ENCODE measurements around the gene ADGRG2.

Gene ADGRG2

DNA sequence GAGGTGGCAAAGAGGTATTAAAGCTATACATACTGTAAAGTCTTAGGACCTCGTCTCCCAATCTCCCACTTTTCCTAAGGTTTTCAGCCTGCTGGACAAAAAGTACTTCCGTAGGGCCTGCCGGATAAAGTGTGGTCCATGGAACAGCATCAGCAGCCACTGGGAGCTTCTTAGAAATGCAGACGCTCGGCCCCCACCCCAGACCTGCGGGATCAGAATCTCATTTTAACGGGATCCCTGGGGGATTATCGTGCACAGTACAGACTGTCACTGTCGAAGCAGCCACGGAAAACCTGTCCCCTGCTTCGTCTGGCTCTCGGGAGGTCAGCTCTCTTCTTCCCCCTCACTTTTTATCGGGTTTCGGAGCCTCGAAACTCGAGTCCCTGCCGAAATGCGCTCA is 802 bp downstream of the ADGRG2 start:
- Histone ChIP-seq H3K4me1 (ENCODE audit: insufficient read depth, low read length) (peaks cover 19% of the 10 kb centered on the region; the same call in 1 of the 2 replicates), H3K36me3 (ENCODE audit: insufficient read depth, low read depth, low read length) (no peaks in the 10 kb centered on the region), H3K27ac (ENCODE audit: low read length) (no peak overlapping the region), H3K4me3 (ENCODE audit: low read length) (peak overlapping the region; percentile 71), H3K27me3 (ENCODE audit: insufficient read depth, low read length) (peaks cover 48% of the 10 kb centered on the region), H3K9ac (ENCODE audit: low read depth, low read length) (peak overlapping the region; percentile 59; the same call in 1 of the 2 replicates), H3K9me3 (ENCODE audit: insufficient read depth, low read depth, low read length) (no peaks in the 10 kb centered on the region)

DNA sequence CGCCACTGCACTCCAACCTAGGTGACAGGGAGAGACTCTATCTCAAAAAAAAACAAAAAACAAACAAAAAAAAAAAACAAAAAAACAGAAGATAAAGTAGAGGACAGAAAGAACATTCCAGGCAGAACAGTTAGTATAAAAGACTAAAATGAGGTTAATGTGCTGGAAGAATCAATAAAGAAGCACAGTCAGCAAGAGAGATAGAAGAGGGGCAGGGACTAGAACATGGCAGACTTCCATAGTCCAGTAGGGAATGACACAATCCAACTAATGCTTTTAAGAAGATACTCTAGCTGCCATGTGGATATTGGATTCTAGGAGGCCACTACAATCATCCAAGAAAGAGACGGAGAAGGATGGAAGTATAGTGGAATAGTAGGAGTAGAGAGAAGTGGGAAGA is 11.6 kb downstream of the ADGRG2 start:
- no peaks in the 10 kb centered on the region for H3K36me3 ChIP-seq (ENCODE audit: insufficient read depth, low read depth, low read length)
- H3K4me1 ChIP-seq (ENCODE audit: insufficient read depth, low read length) = no peaks in the 10 kb centered on the region
- H3K4me3 ChIP-seq (ENCODE audit: low read length) = no peak overlapping the region
- H3K27me3 ChIP-seq (ENCODE audit: insufficient read depth, low read length) = no peaks in the 10 kb centered on the region
- H3K27ac ChIP-seq (ENCODE audit: low read length) = no peak overlapping the region
- H3K9ac ChIP-seq (ENCODE audit: low read depth, low read length) = no peak overlapping the region
- no peaks in the 10 kb centered on the region for H3K9me3 ChIP-seq (ENCODE audit: insufficient read depth, low read depth, low read length)

DNA sequence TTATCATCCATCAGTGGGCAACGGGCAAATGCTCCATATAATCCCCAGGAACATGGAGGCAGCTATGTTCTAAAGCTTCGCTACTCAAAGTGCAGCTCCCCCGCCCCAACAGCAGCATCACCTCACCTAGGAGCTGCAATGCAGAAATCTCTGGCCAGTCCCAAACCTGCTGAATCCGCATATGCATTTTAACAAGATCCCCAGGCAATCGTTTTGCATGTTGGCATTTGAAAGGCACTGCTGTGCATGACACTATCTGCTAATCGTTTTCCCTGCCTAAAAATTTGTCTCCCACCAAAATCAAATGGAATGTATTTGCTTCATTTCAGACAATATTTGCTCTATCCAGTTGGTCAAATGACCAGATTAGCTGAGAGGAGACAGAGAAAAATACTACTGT is 15.2 kb downstream of the ADGRG2 start:
- H3K9ac ChIP-seq (ENCODE audit: low read depth, low read length) = peak overlapping the region; percentile 56; the same call in 1 of the 2 replicates
- no peaks in the 10 kb centered on the region for H3K9me3 ChIP-seq (ENCODE audit: insufficient read depth, low read depth, low read length)
- H3K27ac ChIP-seq (ENCODE audit: low read length) = no peak overlapping the region

DNA sequence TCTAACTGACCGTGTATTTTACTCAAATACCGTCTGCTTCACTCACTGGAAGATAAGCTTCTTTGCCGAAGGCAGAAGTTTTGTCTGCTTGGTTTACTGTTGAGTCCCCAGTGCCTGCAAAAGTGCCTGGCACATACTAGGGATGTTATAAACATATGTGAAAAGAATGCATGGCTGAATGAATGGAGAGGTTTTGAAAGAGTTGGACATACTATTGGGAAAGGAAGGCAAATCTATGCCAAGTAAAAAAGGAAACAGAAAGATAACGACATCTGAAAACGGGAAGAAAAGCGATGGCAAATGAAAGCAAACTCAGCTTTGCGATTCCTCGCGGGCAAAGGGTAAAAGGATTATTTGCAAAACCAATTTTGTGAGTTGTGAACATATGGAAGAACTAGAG is 21.7 kb downstream of the ADGRG2 start:
- Histone ChIP-seq H3K9ac (ENCODE audit: low read depth, low read length) (no peak overlapping the region), H3K36me3 (ENCODE audit: insufficient read depth, low read depth, low read length) (no peaks in the 10 kb centered on the region), H3K4me1 (ENCODE audit: insufficient read depth, low read length) (no peaks in the 10 kb centered on the region), H3K27me3 (ENCODE audit: insufficient read depth, low read length) (no peaks in the 10 kb centered on the region), H3K27ac (ENCODE audit: low read length) (no peak overlapping the region), H3K4me3 (ENCODE audit: low read length) (no peak overlapping the region), H3K9me3 (ENCODE audit: insufficient read depth, low read depth, low read length) (no peaks in the 10 kb centered on the region)

More for the DNA sequence above, 15.2 kb downstream of the ADGRG2 start:
- Histone ChIP-seq H3K36me3 (ENCODE audit: insufficient read depth, low read depth, low read length) (no peaks in the 10 kb centered on the region), H3K27me3 (ENCODE audit: insufficient read depth, low read length) (no peaks in the 10 kb centered on the region), H3K4me1 (ENCODE audit: insufficient read depth, low read length) (no peaks in the 10 kb centered on the region), H3K4me3 (ENCODE audit: low read length) (peak overlapping the region; percentile 48)

DNA sequence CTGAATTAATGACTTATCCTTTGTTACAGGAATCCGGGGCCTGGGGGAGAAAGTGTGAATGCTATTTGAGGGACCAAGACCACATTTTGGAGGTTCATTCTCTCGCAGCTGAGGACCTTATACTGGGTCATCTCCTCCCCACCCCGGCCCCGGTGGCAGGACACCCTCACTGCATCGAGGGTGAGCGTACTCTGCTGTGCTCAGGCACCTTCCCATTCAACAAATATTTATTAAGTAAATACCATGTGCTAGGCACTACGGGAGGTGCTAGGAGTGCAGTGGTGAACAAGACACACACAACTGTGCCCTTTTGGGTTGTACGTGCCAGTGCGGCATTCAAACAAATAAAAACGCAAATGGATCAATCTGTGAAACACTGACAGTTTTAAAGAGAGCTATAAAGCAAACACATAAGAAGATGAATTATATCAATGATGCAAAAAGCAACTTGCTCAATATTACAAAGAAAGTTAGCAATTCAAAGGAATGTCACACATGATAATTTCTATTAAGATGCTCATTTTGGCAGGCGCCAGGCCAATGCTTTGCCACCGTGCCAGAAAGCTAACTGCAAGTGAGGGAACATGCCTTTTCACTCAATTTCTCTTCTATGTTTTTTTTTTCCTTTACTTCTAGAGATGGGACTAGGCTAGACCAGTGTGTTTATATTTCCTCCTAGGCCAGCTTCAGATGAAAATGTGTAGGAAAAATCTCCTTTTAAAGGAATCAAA is 24.6 kb downstream of the ADGRG2 start:
- Histone ChIP-seq H3K27me3 (ENCODE audit: insufficient read depth, low read length) (no peaks in the 10 kb centered on the region), H3K36me3 (ENCODE audit: insufficient read depth, low read depth, low read length) (no peaks in the 10 kb centered on the region), H3K4me3 (ENCODE audit: low read length) (no peak overlapping the region), H3K27ac (ENCODE audit: low read length) (no peak overlapping the region), H3K9me3 (ENCODE audit: insufficient read depth, low read depth, low read length) (no peaks in the 10 kb centered on the region), H3K4me1 (ENCODE audit: insufficient read depth, low read length) (no peaks in the 10 kb centered on the region), H3K9ac (ENCODE audit: low read depth, low read length) (no peak overlapping the region)

DNA sequence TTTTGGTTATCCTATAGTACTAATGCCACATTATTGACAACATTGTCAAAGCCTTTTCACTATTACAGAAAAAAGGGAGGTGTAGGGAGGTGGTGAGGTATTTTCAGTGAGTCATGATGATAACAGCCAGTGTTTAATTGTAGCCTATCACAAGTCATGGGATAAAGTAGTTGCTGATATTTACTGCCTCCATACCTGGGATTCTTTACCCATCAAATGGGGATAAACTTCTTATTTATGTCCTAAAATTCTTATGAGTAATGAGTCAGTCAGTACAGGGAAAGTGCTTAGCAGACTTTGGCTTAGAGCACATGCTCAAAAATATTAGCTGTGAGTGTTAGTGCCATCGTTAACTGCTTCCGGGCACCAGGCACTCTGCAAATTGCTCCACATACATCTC is 25.7 kb downstream of the ADGRG2 start:
- Histone ChIP-seq H3K27ac (ENCODE audit: low read length) (no peak overlapping the region), H3K36me3 (ENCODE audit: insufficient read depth, low read depth, low read length) (no peaks in the 10 kb centered on the region), H3K9ac (ENCODE audit: low read depth, low read length) (no peak overlapping the region)

DNA sequence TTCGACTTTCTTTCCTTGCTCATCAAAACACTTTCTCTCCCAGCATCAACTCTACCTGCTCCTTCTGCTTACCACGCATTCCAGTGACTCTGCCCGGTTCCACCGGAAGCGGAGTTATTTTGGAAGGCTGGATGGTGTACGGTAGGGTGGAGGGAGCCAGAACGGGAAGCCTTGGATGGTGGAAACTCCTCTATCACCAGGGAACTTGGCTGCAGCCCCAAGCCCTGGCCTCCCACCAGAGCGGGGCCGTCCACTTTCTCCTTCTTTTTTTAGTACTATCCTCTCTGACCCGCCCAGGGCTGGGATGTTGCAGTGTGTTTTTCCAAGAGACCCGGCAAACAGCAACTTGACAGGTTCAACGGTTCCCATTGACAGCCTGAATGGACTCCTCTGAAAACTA is 27.6 kb downstream of the ADGRG2 start:
- Histone ChIP-seq H3K27me3 (ENCODE audit: insufficient read depth, low read length) (no peaks in the 10 kb centered on the region), H3K4me3 (ENCODE audit: low read length) (no peak overlapping the region), H3K9ac (ENCODE audit: low read depth, low read length) (no peak overlapping the region), H3K27ac (ENCODE audit: low read length) (no peak overlapping the region), H3K4me1 (ENCODE audit: insufficient read depth, low read length) (no peaks in the 10 kb centered on the region), H3K36me3 (ENCODE audit: insufficient read depth, low read depth, low read length) (no peaks in the 10 kb centered on the region), H3K9me3 (ENCODE audit: insufficient read depth, low read depth, low read length) (peaks cover 9% of the 10 kb centered on the region; the same call in 1 of the 2 replicates)

More for the DNA sequence above, 25.7 kb downstream of the ADGRG2 start:
- Histone ChIP-seq H3K9me3 (ENCODE audit: insufficient read depth, low read depth, low read length) (no peaks in the 10 kb centered on the region), H3K27me3 (ENCODE audit: insufficient read depth, low read length) (no peaks in the 10 kb centered on the region), H3K4me1 (ENCODE audit: insufficient read depth, low read length) (no peaks in the 10 kb centered on the region), H3K4me3 (ENCODE audit: low read length) (no peak overlapping the region)

DNA sequence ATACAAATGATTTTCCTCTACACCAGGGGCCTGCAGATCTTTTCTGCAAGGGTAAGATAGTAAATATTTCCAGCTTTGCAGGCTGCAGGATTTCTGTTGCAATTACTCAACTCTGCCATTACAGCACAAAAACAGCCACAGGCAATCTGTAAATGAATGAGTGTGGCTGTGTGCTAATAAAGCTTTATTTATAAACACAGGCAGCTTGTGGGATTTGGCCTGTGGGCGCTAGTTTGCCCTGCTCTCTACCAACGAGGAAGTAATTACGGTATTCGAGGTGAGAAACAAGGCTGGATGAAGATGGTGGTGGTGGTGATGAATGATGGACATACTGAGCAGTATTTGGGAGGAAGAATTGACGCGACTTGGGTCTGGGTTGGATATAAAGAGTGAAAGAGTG is 30.7 kb downstream of the ADGRG2 start:
- Histone ChIP-seq H3K27me3 (ENCODE audit: insufficient read depth, low read length) (no peaks in the 10 kb centered on the region), H3K27ac (ENCODE audit: low read length) (no peak overlapping the region), H3K36me3 (ENCODE audit: insufficient read depth, low read depth, low read length) (no peaks in the 10 kb centered on the region), H3K4me1 (ENCODE audit: insufficient read depth, low read length) (no peaks in the 10 kb centered on the region), H3K9me3 (ENCODE audit: insufficient read depth, low read depth, low read length) (peaks cover 12% of the 10 kb centered on the region; the same call in 1 of the 2 replicates), H3K9ac (ENCODE audit: low read depth, low read length) (no peak overlapping the region), H3K4me3 (ENCODE audit: low read length) (no peak overlapping the region)

DNA sequence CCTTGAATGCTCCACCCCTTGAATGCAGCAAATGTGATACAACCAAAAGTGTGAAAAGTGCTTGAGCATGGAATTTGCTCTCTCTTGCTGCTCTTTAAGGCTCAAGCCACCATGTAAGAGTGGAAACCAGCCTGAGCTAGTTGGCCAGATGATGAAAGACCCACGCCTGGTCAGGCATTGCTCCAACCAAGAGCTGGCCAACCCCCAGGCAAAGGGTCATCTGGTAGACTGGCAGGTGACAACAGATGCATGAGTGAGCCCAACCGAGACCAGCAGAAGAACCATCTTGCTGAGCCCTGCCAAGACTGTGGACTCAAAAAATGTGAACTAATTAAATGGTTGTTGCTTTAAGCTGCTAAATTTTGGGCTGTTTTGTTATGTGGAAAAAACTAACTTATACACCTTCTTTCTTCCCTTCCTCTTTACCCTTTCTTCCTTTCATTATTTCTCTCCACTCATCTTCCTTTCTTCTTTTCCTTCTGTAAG is 32.7 kb downstream of the ADGRG2 start:
- Histone ChIP-seq H3K27ac (ENCODE audit: low read length) (no peak overlapping the region), H3K36me3 (ENCODE audit: insufficient read depth, low read depth, low read length) (no peaks in the 10 kb centered on the region), H3K9ac (ENCODE audit: low read depth, low read length) (no peak overlapping the region), H3K27me3 (ENCODE audit: insufficient read depth, low read length) (no peaks in the 10 kb centered on the region), H3K4me1 (ENCODE audit: insufficient read depth, low read length) (no peaks in the 10 kb centered on the region), H3K9me3 (ENCODE audit: insufficient read depth, low read depth, low read length) (peaks cover 12% of the 10 kb centered on the region; the same call in 1 of the 2 replicates), H3K4me3 (ENCODE audit: low read length) (no peak overlapping the region)

DNA sequence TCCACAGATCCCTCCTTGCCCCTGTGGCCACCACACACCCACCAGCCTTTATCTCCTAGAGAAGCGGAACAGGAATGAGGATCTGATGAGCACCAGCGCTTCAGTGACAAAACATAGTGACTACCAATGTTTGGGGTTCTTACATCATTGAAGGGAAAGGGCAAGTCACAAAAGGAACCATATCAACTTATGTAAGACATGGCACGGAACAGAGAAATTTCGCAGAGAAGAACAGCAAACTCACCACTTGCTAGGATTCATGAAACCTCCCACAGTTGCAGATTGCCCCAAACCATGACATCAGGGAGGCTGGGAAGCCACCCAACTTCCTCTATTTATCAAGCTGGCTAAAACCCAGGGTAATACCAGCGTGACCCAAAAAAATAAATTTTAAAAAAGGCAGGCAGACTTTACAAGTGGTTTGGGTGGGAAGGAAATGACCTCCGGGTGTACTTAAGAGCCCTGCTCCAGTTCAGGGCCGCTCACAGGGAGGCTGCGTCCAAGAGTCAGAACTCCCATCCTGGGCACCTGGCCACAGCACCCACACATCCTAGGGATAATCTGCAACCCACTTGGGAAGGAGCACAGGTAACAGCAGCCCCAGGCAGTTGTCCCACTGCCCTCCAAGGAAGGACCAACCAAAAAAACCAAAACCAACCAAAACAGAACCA is 36.0 kb downstream of the ADGRG2 start:
- no peak overlapping the region for H3K9ac ChIP-seq (ENCODE audit: low read depth, low read length)
- H3K9me3 ChIP-seq (ENCODE audit: insufficient read depth, low read depth, low read length) = peaks cover 12% of the 10 kb centered on the region; the same call in 1 of the 2 replicates
- no peaks in the 10 kb centered on the region for H3K4me1 ChIP-seq (ENCODE audit: insufficient read depth, low read length)
- no peak overlapping the region for H3K27ac ChIP-seq (ENCODE audit: low read length)
- no peaks in the 10 kb centered on the region for H3K27me3 ChIP-seq (ENCODE audit: insufficient read depth, low read length)
- no peak overlapping the region for H3K4me3 ChIP-seq (ENCODE audit: low read length)
- no peaks in the 10 kb centered on the region for H3K36me3 ChIP-seq (ENCODE audit: insufficient read depth, low read depth, low read length)

DNA sequence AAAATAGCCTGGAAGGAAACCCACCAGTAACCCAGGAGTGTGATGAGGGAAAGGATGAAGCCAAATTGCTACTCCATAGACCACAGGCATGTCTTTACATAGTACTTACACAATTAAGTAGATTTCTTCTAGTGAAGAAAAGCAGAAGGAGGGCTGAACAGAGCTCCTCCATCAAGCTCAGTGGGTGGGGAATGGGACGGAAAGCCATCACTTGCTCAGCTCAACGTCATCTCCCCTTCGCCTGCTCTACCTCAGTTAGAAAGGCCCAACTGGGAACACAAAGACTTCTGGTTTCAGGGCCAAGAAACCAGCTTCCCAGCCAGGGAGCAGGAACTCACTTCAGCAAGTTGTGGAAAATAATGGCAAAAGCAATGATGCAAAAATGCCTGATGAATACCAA is 36.6 kb downstream of the ADGRG2 start:
- Histone ChIP-seq H3K27ac (ENCODE audit: low read length) (no peak overlapping the region), H3K36me3 (ENCODE audit: insufficient read depth, low read depth, low read length) (no peaks in the 10 kb centered on the region), H3K27me3 (ENCODE audit: insufficient read depth, low read length) (no peaks in the 10 kb centered on the region)

DNA sequence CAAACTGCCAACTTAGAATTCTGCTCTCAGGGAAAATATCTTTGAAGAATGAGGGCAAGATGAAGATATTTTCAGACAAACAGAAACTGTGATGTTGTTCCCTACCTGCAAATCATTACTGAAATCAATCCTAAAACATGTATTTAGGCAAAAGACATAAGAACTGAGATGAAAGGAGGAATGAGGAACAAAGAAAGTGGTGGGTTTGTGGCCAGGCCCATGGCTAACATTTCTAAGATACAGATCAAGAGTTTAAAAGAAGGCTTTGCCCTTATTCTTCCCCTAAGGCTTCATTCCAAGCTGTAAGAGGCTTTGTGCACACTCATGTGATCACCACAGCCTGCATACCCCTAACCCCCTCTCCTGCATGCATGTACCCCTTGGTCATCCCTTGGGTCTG is 46.5 kb downstream of the ADGRG2 start:
- Histone ChIP-seq H3K4me3 (ENCODE audit: low read length) (no peak overlapping the region), H3K9ac (ENCODE audit: low read depth, low read length) (no peak overlapping the region), H3K36me3 (ENCODE audit: insufficient read depth, low read depth, low read length) (no peaks in the 10 kb centered on the region), H3K27ac (ENCODE audit: low read length) (no peak overlapping the region), H3K9me3 (ENCODE audit: insufficient read depth, low read depth, low read length) (no peaks in the 10 kb centered on the region), H3K4me1 (ENCODE audit: insufficient read depth, low read length) (no peaks in the 10 kb centered on the region), H3K27me3 (ENCODE audit: insufficient read depth, low read length) (no peaks in the 10 kb centered on the region)

More for the DNA sequence above, 36.6 kb downstream of the ADGRG2 start:
- H3K9me3 ChIP-seq (ENCODE audit: insufficient read depth, low read depth, low read length) = peaks cover 12% of the 10 kb centered on the region; the same call in 1 of the 2 replicates
- no peak overlapping the region for H3K4me3 ChIP-seq (ENCODE audit: low read length)
- H3K4me1 ChIP-seq (ENCODE audit: insufficient read depth, low read length) = no peaks in the 10 kb centered on the region
- H3K9ac ChIP-seq (ENCODE audit: low read depth, low read length) = no peak overlapping the region
